ENCODE data around the gene RABGAP1L. TPM values are rescaled to one million over a fixed set of nuclear protein-coding genes. Genes with fewer than 3 reads are reported as not detected.

The RABGAP1L gene
- total RNA-seq, 2 experiments from 2014 or later, result 20.2 to 22.6 TPM

DNA sequence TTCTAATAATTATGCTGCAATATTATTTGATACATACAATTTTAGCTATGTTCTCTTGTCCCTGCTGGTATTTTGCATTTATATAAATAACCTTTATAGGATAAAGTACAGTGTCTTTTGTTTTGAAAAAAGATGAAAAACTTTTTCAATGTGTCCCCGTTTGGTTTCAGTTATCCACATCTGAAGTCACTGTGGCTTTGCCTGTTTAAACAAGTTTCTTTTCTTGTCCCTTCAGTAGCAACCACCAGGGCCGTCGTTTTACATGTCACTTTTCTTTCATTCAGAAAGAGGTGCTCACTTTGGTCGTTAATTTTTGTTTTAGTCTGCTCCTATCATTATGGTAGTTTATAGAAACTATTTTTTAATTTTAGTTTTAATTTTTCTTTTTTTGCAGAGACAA is 41.4 kb downstream of the RABGAP1L start:
- DNase-seq, result no peak
- H3K27ac Mint-ChIP-seq, result no peak overlapping the region
- peaks cover 36% of the 10 kb centered on the region for H3K4me1 Mint-ChIP-seq
- peaks cover 21% of the 10 kb centered on the region for H3K36me3 Mint-ChIP-seq
- no peaks in the 10 kb centered on the region for H3K27me3 Mint-ChIP-seq
- peaks cover 7% of the 10 kb centered on the region for H3K9me3 Mint-ChIP-seq
- no peak overlapping the region for H3K4me3 Mint-ChIP-seq

- Mint-ChIP-seq H3K4me3 (no peak overlapping the region), H3K4me1 (peaks cover 43% of the 10 kb centered on the region), H3K27me3 (no peaks in the 10 kb centered on the region), H3K36me3 (peaks cover 29% of the 10 kb centered on the region), H3K27ac (peak overlapping the region; percentile 49), H3K9me3 (peaks cover 12% of the 10 kb centered on the region)
- DNase-seq, result no peak
Observed at GRCh38 chr1:174204697-174205308, 45.5 kb downstream of the RABGAP1L start.

- Mint-ChIP-seq H3K4me1 (peaks cover 35% of the 10 kb centered on the region), H3K36me3 (peaks cover 33% of the 10 kb centered on the region), H3K27ac (no peak overlapping the region), H3K27me3 (no peaks in the 10 kb centered on the region), H3K9me3 (peaks cover 20% of the 10 kb centered on the region), H3K4me3 (no peak overlapping the region)
- no peak for DNase-seq
Observed at GRCh38 chr1:174206148-174206836, 47.0 kb downstream of the RABGAP1L start.

DNA sequence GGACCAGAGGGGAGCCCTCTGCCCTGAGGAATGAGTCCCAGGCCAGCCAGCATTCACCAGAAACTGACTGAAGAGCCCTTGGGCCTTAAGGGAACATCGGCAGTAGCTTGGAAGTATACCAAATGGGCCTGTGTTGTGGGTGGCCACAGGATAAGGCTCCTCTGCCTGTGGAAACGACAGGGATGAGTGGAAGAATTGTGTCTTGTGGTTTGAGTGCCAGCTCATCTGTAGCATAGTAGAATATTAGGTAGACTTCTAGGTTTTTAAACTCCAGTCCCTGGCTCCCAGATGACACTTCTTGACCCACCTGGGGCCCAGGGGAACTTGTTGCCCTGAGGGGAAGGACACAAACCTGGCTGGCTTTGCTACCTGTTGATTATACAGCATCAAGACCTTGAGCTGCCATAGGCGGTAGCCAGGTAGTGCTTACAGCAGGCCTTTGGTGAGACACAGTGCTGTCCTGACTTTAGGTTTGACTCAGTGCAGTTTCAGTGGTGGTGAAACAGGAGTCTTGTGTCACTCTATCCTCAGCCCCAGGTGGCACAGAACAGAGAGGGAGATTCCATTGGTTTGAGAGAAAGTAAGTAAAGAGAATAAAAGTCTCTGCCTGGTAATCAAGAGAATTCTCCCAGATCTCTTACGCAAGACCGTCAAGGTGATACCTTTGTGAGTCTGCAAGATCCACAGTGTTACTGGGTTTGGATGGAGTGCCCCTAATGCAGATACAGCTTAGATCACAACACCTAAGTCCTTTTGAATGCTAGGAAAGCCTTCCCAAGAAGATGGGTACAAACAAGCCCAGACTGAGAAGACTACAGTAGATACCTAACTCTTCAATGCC is 50.2 kb downstream of the RABGAP1L start:
- Mint-ChIP-seq H3K4me3 (no peak overlapping the region), H3K4me1 (peaks cover 30% of the 10 kb centered on the region), H3K9me3 (peaks cover 14% of the 10 kb centered on the region), H3K27ac (no peak overlapping the region), H3K27me3 (no peaks in the 10 kb centered on the region), H3K36me3 (peaks cover 23% of the 10 kb centered on the region)
- DNase-seq, result peak; percentile 18

DNA sequence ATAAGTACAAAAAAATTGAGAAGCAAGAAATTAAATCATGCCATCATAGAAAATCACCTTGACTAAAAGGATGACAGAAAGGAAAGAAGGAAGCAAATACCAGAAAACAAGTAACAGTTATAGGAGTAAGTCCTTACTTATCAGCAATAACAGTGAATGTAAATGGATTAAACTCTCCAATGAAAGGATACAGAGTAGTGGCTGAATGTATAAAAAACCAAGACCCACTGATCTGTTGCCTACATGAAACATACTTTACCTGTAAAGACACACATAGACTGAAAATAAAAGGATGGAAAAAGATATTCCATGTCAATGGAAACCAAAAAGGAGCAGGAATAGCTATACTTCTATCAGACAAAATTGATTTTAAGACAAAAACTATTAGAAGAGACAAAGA is 52.2 kb downstream of the RABGAP1L start:
- no peaks in the 10 kb centered on the region for H3K27me3 Mint-ChIP-seq
- no peak for DNase-seq
- H3K4me3 Mint-ChIP-seq, result no peak overlapping the region
- peaks cover 12% of the 10 kb centered on the region for H3K4me1 Mint-ChIP-seq
- peaks cover 14% of the 10 kb centered on the region for H3K36me3 Mint-ChIP-seq
- H3K9me3 Mint-ChIP-seq, result peaks cover 12% of the 10 kb centered on the region
- H3K27ac Mint-ChIP-seq, result no peak overlapping the region

DNA sequence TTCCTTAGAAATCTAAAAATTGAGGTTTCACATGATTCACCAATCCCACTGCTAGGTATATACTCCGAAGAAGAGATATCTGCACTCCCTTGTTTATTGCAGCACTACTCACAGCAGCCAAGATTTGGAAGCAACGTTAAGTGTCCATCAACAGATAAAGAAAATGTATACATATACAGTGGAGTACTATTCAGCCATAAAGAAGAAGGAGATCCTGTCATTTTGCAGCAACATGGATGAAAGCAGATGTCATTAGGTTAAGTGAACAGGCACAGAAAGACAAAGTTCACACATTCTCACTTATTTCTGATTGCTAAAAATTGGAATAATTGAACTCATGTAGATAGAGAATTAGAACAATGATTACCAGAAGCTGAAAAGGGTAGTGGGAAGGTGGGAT is 56.4 kb downstream of the RABGAP1L start:
- Mint-ChIP-seq H3K36me3 (peaks cover 3% of the 10 kb centered on the region), H3K27me3 (no peaks in the 10 kb centered on the region), H3K9me3 (peaks cover 2% of the 10 kb centered on the region), H3K27ac (no peak overlapping the region), H3K4me3 (no peak overlapping the region), H3K4me1 (peaks cover 3% of the 10 kb centered on the region)
- DNase-seq, result no peak

GRCh38 chr1:174217248-174217647 is 57.9 kb downstream of the RABGAP1L start:
- no peaks in the 10 kb centered on the region for H3K9me3 Mint-ChIP-seq

DNA sequence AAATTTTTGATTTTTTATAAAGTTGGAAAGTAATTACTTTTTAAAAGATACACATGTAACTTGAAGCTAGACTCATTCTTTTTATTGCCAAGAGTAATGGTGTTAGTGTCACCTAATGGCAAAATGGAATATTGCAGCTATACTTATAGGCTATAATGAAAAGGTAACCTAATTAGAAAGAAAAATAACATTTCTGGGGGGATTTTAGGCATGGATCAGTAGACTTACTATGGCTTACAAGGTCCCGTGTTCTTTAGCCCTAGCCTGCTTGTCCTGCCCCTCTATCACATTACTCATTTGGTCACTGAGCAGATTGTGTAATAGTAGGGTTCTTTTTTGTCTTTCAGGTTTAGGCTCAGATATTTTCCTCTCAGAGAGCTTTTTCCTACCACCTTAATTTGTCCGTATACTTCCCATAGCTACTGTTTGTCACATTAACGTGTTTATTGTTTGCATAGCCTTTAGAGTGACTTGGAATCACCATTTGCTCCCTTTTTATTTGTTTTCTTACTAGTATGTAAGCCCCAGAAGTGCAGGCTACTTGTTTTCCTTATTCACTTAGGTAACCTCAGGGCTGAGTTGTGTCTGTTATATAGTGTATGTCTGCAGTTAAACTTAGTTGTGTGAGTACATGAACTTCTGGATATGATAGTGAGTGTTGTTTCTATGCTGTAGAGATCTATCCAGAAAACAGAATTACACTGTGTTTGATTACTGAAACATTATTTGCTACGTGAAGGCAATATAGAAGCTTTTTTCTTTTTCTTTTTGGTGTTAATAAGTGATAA is 58.7 kb downstream of the RABGAP1L start:
- no peak for DNase-seq
- H3K4me1 Mint-ChIP-seq, result peaks cover 10% of the 10 kb centered on the region

More at GRCh38 chr1:174217248-174217647, 57.9 kb downstream of the RABGAP1L start:
- H3K27ac Mint-ChIP-seq, result no peak overlapping the region
- no peak overlapping the region for H3K4me3 Mint-ChIP-seq
- H3K27me3 Mint-ChIP-seq, result no peaks in the 10 kb centered on the region
- H3K36me3 Mint-ChIP-seq, result peaks cover 13% of the 10 kb centered on the region
- no peak for DNase-seq
- H3K4me1 Mint-ChIP-seq, result peaks cover 7% of the 10 kb centered on the region

DNA sequence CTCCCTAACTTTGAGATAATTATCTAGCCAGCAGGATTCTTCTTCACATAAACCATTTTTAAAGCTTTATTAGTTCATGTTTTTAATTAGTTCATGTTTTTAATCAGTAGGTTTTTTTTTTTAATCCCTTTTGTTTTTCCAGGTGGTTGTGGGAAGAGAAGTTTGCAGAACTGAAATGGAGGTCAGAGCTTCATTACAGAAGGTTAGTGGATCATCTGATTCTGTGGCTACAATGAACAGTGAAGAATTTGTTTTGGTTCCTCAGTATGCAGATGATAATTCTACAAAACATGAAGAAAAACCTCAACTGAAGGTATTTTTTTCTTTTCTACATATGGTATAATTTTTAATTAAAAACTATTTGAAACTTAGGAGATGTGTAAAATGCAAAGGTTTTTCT is 59.7 kb downstream of the RABGAP1L start:
- no peak for DNase-seq
- Mint-ChIP-seq H3K36me3 (peaks cover 20% of the 10 kb centered on the region), H3K4me3 (no peak overlapping the region), H3K4me1 (peaks cover 10% of the 10 kb centered on the region), H3K27ac (no peak overlapping the region), H3K27me3 (no peaks in the 10 kb centered on the region), H3K9me3 (peaks cover 3% of the 10 kb centered on the region)

More for the DNA sequence above, 58.7 kb downstream of the RABGAP1L start:
- Mint-ChIP-seq H3K4me3 (no peak overlapping the region), H3K9me3 (peaks cover 3% of the 10 kb centered on the region), H3K27me3 (no peaks in the 10 kb centered on the region), H3K27ac (no peak overlapping the region), H3K36me3 (peaks cover 18% of the 10 kb centered on the region)

GRCh38 chr1:174219606-174220370 is 60.5 kb downstream of the RABGAP1L start:
- no peak overlapping the region for H3K4me3 Mint-ChIP-seq
- no peak overlapping the region for H3K27ac Mint-ChIP-seq
- no peak for DNase-seq
- no peaks in the 10 kb centered on the region for H3K27me3 Mint-ChIP-seq
- H3K36me3 Mint-ChIP-seq, result peaks cover 22% of the 10 kb centered on the region
- H3K4me1 Mint-ChIP-seq, result peaks cover 8% of the 10 kb centered on the region
- peaks cover 3% of the 10 kb centered on the region for H3K9me3 Mint-ChIP-seq

- no peaks in the 10 kb centered on the region for H3K27me3 Mint-ChIP-seq
- DNase-seq, result no peak
- H3K27ac Mint-ChIP-seq, result no peak overlapping the region
- peaks cover 3% of the 10 kb centered on the region for H3K9me3 Mint-ChIP-seq
- no peak overlapping the region for H3K4me3 Mint-ChIP-seq
- peaks cover 28% of the 10 kb centered on the region for H3K36me3 Mint-ChIP-seq
- peaks cover 11% of the 10 kb centered on the region for H3K4me1 Mint-ChIP-seq
Observed at GRCh38 chr1:174221681-174222080, 62.4 kb downstream of the RABGAP1L start.

- DNase-seq, result no peak
- Mint-ChIP-seq H3K4me3 (no peak overlapping the region), H3K27ac (no peak overlapping the region)
Observed at GRCh38 chr1:174222166-174222949, 63.0 kb downstream of the RABGAP1L start.

GRCh38 chr1:174224641-174225040 is 65.3 kb downstream of the RABGAP1L start:
- Mint-ChIP-seq H3K4me3 (no peak overlapping the region), H3K4me1 (peaks cover 11% of the 10 kb centered on the region), H3K9me3 (peaks cover 3% of the 10 kb centered on the region), H3K36me3 (peaks cover 33% of the 10 kb centered on the region), H3K27ac (no peak overlapping the region), H3K27me3 (no peaks in the 10 kb centered on the region)
- DNase-seq, result no peak

More at GRCh38 chr1:174222166-174222949, 63.0 kb downstream of the RABGAP1L start:
- Mint-ChIP-seq H3K9me3 (peaks cover 3% of the 10 kb centered on the region), H3K36me3 (peaks cover 28% of the 10 kb centered on the region), H3K27me3 (no peaks in the 10 kb centered on the region), H3K4me1 (peaks cover 11% of the 10 kb centered on the region)

All from activated naive CD8-positive, alpha-beta T cell treated with anti-CD3 and anti-CD28 coated beads for 36 hours (primary cell).